Kidney tubule cell (primary cell): ENCODE results near the gene SYNPR.

Experiments used
- DNase-seq: peaks from one replicate; pipeline ENCODE4 v3.0.0-alpha.2; 2018; ENCODE audit warnings: low spot score

The SYNPR gene

GRCh38 chr3:63384382-63384781 lies 106.3 kb downstream of the SYNPR start:
- no peak for DNase-seq

GRCh38 chr3:63385629-63386028 lies 107.5 kb downstream of the SYNPR start:
- no peak for DNase-seq

- DNase-seq = peak; percentile 67
Measured at GRCh38 chr3:63386568-63386967, 108.5 kb downstream of the SYNPR start.

- peak; percentile 47 for DNase-seq
Measured at GRCh38 chr3:63387568-63387967, 109.5 kb downstream of the SYNPR start.

GRCh38 chr3:63390710-63391230 lies 112.7 kb downstream of the SYNPR start:
- DNase-seq = no peak

- DNase-seq = no peak
Measured at GRCh38 chr3:63395960-63396359, 117.9 kb downstream of the SYNPR start.

- DNase-seq = peak; percentile 45
Measured at GRCh38 chr3:63400246-63400860, 122.2 kb downstream of the SYNPR start.

- DNase-seq = no peak
Measured at GRCh38 chr3:63405882-63406281, 127.8 kb downstream of the SYNPR start.

GRCh38 chr3:63413523-63413922 lies 135.4 kb downstream of the SYNPR start:
- DNase-seq = no peak

- no peak for DNase-seq
Measured at GRCh38 chr3:63414607-63415006, 136.5 kb downstream of the SYNPR start.

GRCh38 chr3:63429905-63430304 lies 151.8 kb downstream of the SYNPR start:
- DNase-seq = no peak

- DNase-seq = no peak
Measured at GRCh38 chr3:63430875-63431274, 152.8 kb downstream of the SYNPR start.

- no peak for DNase-seq
Measured at GRCh38 chr3:63437858-63438257, 159.8 kb downstream of the SYNPR start.

- DNase-seq = no peak
Measured at GRCh38 chr3:63438826-63439371, 160.8 kb downstream of the SYNPR start.

GRCh38 chr3:63441262-63441661 lies 163.2 kb downstream of the SYNPR start:
- no peak for DNase-seq

- DNase-seq = no peak
Measured at GRCh38 chr3:63442918-63443317, 164.8 kb downstream of the SYNPR start.

- DNase-seq = peak; percentile 39
Measured at GRCh38 chr3:63450023-63450422, 171.9 kb downstream of the SYNPR start.

- DNase-seq = no peak
Measured at GRCh38 chr3:63450634-63451363, 172.7 kb downstream of the SYNPR start.

GRCh38 chr3:63456901-63457300 lies 178.8 kb downstream of the SYNPR start:
- no peak for DNase-seq

GRCh38 chr3:63458405-63458804 lies 180.3 kb downstream of the SYNPR start:
- no peak for DNase-seq

- no peak for DNase-seq
Measured at GRCh38 chr3:63462732-63463131, 184.6 kb downstream of the SYNPR start.

- DNase-seq = no peak
Measured at GRCh38 chr3:63467392-63467791, 189.3 kb downstream of the SYNPR start.

GRCh38 chr3:63470745-63471144 lies 192.6 kb downstream of the SYNPR start:
- no peak for DNase-seq
